H1 (cell line): ENCODE results near the gene LVRN.

Experiments
- CEBPB ChIP-seq: IDR thresholded peaks from 2 replicates; pipeline ENCODE4 v1.6.1; 2012; ENCODE audit warnings: low read depth, low read length
- CHD1 ChIP-seq: IDR thresholded peaks from 2 replicates; pipeline ENCODE4 v1.6.1; 2012; ENCODE audit warnings: low read depth, low read length, improper control_type of control experiment
- EGR1 ChIP-seq: IDR thresholded peaks from 2 replicates; pipeline ENCODE4 v1.6.1; 2011; ENCODE audit warnings: low read depth, low read length, borderline replicate concordance
- POLR2A ChIP-seq, 2 experiments: IDR thresholded peaks; 1 replicate in 1 of 2; 2 replicates in 1 of 2; pipeline ENCODE4 v1.6.1; 2011; ENCODE audit warnings: low read depth in 2 of 2, low read length in 2 of 2, mild to moderate bottlenecking in 2 of 2; ENCODE audit errors: control extremely low read depth in 1 of 2
- POLR2AphosphoS5 ChIP-seq: IDR thresholded peaks from 2 replicates; pipeline ENCODE4 v1.6.1; 2011; ENCODE audit warnings: low read depth, low read length
- SRF ChIP-seq: IDR thresholded peaks from 2 replicates; pipeline ENCODE4 v1.6.1; 2011; ENCODE audit warnings: mild to moderate bottlenecking, low read depth, low read length, moderate library complexity
- TCF12 ChIP-seq: IDR thresholded peaks from 2 replicates; pipeline ENCODE4 v1.6.1; 2011; ENCODE audit warnings: low read depth, mild to moderate bottlenecking, low read length
- TF ChIP-seq, protein P1 (sequence below), 3 experiments: IDR thresholded peaks; 1 replicate in 2 of 3; 2 replicates in 1 of 3; pipeline versions ENCODE4 v1.5.1 to v1.6.1; 2011; ENCODE audit warnings: low read length in 3 of 3, mild to moderate bottlenecking in 3 of 3, inconsistent platforms in 2 of 3, low read depth in 1 of 3, moderate library complexity in 1 of 3; ENCODE audit not compliant: insufficient read depth in 1 of 3; ENCODE audit errors: control extremely low read depth in 1 of 3

DNA sequence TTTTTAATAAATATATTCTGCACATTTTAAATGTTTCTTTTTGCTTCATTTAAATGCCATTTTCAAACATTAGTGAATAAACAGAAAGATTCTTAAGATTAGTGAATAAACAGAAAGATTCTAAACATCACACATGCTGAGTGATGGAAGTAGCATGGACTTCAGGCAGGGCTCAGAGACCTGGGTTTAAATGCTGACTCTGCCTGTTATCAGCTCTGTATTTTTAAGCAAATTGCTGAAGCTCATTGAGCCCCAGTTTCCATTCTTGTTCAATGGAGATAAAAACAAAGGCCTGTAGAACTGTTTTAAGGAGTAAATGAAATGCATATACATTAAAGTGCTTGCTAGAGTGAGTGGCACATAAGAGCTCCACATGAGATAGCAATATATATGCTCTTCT lies 8.1 kb upstream of the LVRN start:
- no peak for TF ChIP-seq TCF12
- TF ChIP-seq POLR2AphosphoS5 = no peak
- TF ChIP-seq, protein P1, sequence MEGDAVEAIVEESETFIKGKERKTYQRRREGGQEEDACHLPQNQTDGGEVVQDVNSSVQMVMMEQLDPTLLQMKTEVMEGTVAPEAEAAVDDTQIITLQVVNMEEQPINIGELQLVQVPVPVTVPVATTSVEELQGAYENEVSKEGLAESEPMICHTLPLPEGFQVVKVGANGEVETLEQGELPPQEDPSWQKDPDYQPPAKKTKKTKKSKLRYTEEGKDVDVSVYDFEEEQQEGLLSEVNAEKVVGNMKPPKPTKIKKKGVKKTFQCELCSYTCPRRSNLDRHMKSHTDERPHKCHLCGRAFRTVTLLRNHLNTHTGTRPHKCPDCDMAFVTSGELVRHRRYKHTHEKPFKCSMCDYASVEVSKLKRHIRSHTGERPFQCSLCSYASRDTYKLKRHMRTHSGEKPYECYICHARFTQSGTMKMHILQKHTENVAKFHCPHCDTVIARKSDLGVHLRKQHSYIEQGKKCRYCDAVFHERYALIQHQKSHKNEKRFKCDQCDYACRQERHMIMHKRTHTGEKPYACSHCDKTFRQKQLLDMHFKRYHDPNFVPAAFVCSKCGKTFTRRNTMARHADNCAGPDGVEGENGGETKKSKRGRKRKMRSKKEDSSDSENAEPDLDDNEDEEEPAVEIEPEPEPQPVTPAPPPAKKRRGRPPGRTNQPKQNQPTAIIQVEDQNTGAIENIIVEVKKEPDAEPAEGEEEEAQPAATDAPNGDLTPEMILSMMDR (IDR thresholded peaks at IDR 0.05; ENCODE audit: control extremely low read depth in 1 of 3, insufficient read depth in 1 of 3, low read depth in 1 of 3, low read length in 3 of 3) = no peak
- TF ChIP-seq EGR1 = no peak
- TF ChIP-seq POLR2A (IDR thresholded peaks at IDR 0.05; ENCODE audit: control extremely low read depth in 1 of 2, low read depth in 2 of 2, low read length in 2 of 2) = no peak
- no peak for TF ChIP-seq CHD1
- no peak for TF ChIP-seq CEBPB
- no peak for TF ChIP-seq SRF
